Muscle layer of colon (tissue), 2 donors: ENCODE data around the gene LLCFC1.

Experiments used
- H3K27ac ChIP-seq: one replicate; pipeline ENCODE4 v1.7.0; 2013; ENCODE audit warnings: low read depth, mild to moderate bottlenecking, low read length, moderate library complexity
- H3K27me3 ChIP-seq, 2 donors: one replicate each; pipeline ENCODE4 v1.7.0; 2013; ENCODE audit warnings: low read length in 2 of 2, mild to moderate bottlenecking in 2 of 2; ENCODE audit not compliant: insufficient read depth in 2 of 2, control insufficient read depth in 1 of 2
- H3K36me3 ChIP-seq: one replicate; pipeline ENCODE4 v1.7.0; 2013; ENCODE audit warnings: mild to moderate bottlenecking, low read length; ENCODE audit not compliant: insufficient read depth
- H3K4me1 ChIP-seq: one replicate; pipeline ENCODE4 v1.7.0; 2013; ENCODE audit warnings: mild to moderate bottlenecking, low read length; ENCODE audit not compliant: insufficient read depth
- H3K4me3 ChIP-seq, 2 donors: one replicate each; pipeline ENCODE4 v1.7.0; 2013; ENCODE audit warnings: low read length in 2 of 2, low read depth in 1 of 2, mild to moderate bottlenecking in 1 of 2, moderate library complexity in 1 of 2
- H3K9ac ChIP-seq: one replicate; pipeline ENCODE4 v1.7.0; 2013; ENCODE audit warnings: low read length
- H3K9me3 ChIP-seq: one replicate; pipeline ENCODE4 v1.7.0; 2013; ENCODE audit warnings: mild to moderate bottlenecking, low read length
- donor health status: abdominal sarcoma.
- donor health status: Adenocarcinoma of cecum.

The LLCFC1 gene

GRCh38 chr7:142948603-142949002 lies 9.3 kb downstream of the LLCFC1 start:
- no peaks in the 10 kb centered on the region for H3K27me3 ChIP-seq
- no peak overlapping the region for H3K4me3 ChIP-seq
- H3K9me3 ChIP-seq = no peaks in the 10 kb centered on the region
- H3K36me3 ChIP-seq = no peaks in the 10 kb centered on the region
- H3K9ac ChIP-seq = no peak overlapping the region
- no peaks in the 10 kb centered on the region for H3K4me1 ChIP-seq
- H3K27ac ChIP-seq = no peak overlapping the region

DNA sequence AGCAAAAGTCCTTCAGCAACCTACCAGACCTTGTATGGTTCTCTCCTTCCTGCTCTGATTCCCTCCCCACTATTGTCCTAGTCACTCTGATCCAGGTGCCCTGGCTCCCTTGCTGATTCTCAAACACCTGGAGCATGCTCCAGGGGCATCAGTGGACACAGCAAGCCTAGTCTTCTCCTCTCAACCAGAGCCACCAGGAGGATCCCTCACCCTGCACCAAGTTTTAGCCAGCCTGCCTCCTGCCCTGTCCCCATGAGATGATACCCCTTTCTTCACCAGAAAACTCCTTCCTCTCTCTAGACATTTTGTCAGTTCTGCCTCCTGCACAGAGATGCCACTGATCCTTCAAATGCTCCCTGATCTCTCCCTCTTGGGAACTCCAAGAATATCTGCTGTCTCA lies 11.0 kb downstream of the LLCFC1 start:
- Histone ChIP-seq H3K27ac (no peak overlapping the region), H3K36me3 (no peaks in the 10 kb centered on the region), H3K9ac (no peak overlapping the region), H3K4me1 (no peaks in the 10 kb centered on the region), H3K27me3 (no peaks in the 10 kb centered on the region), H3K9me3 (no peaks in the 10 kb centered on the region), H3K4me3 (no peak overlapping the region)

DNA sequence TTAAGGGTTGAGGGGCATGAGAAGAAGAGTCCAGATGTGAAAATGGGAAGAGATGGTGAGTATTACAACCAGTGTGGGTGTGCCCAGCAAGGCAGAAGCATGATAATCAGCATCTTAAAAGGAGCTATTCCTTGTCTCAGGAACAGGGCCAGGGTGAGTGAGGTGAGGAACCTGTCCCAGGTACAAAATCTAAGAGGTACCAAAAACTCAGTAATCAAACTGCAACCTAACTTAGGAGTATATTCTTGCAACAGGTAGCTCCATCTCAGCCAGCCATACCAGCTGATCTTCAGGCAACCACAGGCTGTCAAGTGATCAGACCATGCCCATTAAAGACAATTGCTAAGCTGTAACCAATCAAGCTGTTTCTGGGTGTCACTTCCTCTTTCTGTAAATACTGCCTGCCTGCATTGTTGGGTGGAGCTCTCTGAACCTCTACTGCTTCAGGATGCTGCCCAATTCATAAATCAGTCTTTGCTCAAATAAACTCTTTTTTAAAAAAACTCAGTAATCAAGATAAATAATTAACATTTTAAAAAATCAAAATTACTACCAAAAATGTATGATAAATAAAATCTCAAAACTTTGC lies 15.5 kb downstream of the LLCFC1 start:
- Histone ChIP-seq H3K9me3 (no peaks in the 10 kb centered on the region), H3K9ac (no peak overlapping the region), H3K36me3 (no peaks in the 10 kb centered on the region), H3K27me3 (no peaks in the 10 kb centered on the region), H3K4me1 (no peaks in the 10 kb centered on the region), H3K4me3 (no peak overlapping the region), H3K27ac (no peak overlapping the region)

GRCh38 chr7:142956951-142957623 lies 17.8 kb downstream of the LLCFC1 start:
- H3K36me3 ChIP-seq = no peaks in the 10 kb centered on the region
- no peak overlapping the region for H3K9ac ChIP-seq
- no peak overlapping the region for H3K4me3 ChIP-seq
- H3K4me1 ChIP-seq = no peaks in the 10 kb centered on the region
- H3K27me3 ChIP-seq = peaks cover 0 to 3% of the 10 kb centered on the region in 2 donors
- H3K27ac ChIP-seq = no peak overlapping the region
- H3K9me3 ChIP-seq = no peaks in the 10 kb centered on the region

DNA sequence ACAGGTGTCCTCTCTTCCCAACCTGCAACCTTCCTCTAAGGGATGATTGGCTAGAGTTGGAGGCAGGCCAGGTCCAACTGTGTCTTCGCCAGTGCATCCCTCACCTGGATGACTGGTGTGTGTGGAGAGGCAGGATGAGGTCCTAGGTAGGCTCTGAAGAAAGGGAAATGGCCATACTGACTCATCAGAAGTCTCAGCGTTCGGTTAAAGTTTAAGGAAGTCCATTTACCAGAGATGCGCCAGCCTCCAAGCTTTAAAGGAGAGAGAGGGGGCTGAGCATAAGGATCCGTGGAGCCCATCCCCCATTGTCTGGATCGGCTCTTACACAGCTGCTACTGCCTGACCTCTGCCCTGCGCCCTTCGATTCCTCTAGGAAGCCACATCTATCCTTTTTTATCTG lies 18.4 kb downstream of the LLCFC1 start:
- H3K36me3 ChIP-seq = no peaks in the 10 kb centered on the region
- H3K27me3 ChIP-seq = peaks cover 0 to 3% of the 10 kb centered on the region in 2 donors
- no peaks in the 10 kb centered on the region for H3K4me1 ChIP-seq
- H3K9me3 ChIP-seq = no peaks in the 10 kb centered on the region
- H3K27ac ChIP-seq = no peak overlapping the region
- H3K9ac ChIP-seq = no peak overlapping the region
- no peak overlapping the region for H3K4me3 ChIP-seq

- Histone ChIP-seq H3K36me3 (no peaks in the 10 kb centered on the region), H3K27ac (no peak overlapping the region), H3K9me3 (no peaks in the 10 kb centered on the region), H3K4me1 (no peaks in the 10 kb centered on the region), H3K4me3 (no peak overlapping the region), H3K9ac (no peak overlapping the region), H3K27me3 (peaks cover 0 to 3% of the 10 kb centered on the region in 2 donors)
Measured at GRCh38 chr7:142959202-142959601, 19.9 kb downstream of the LLCFC1 start.

- no peaks in the 10 kb centered on the region for H3K36me3 ChIP-seq
- H3K27ac ChIP-seq = no peak overlapping the region
- H3K4me1 ChIP-seq = no peaks in the 10 kb centered on the region
- H3K9me3 ChIP-seq = no peaks in the 10 kb centered on the region
- peaks cover 0 to 3% of the 10 kb centered on the region in 2 donors for H3K27me3 ChIP-seq
- H3K9ac ChIP-seq = no peak overlapping the region
- H3K4me3 ChIP-seq = no peak overlapping the region
Measured at GRCh38 chr7:142960955-142961512, 21.8 kb downstream of the LLCFC1 start.

GRCh38 chr7:142961595-142961972 lies 22.3 kb downstream of the LLCFC1 start:
- no peak overlapping the region for H3K27ac ChIP-seq
- no peak overlapping the region for H3K9ac ChIP-seq
- H3K9me3 ChIP-seq = no peaks in the 10 kb centered on the region
- H3K4me3 ChIP-seq = no peak overlapping the region
- no peaks in the 10 kb centered on the region for H3K36me3 ChIP-seq
- H3K4me1 ChIP-seq = no peaks in the 10 kb centered on the region
- H3K27me3 ChIP-seq = peaks cover 0 to 3% of the 10 kb centered on the region in 2 donors

- Histone ChIP-seq H3K9me3 (no peaks in the 10 kb centered on the region), H3K27ac (no peak within 1 kb of the TSS), H3K4me3 (no peak within 1 kb of the TSS), H3K27me3 (peaks cover 0 to 3% of the 10 kb centered on the region in 2 donors), H3K36me3 (no peaks in the 10 kb centered on the region), H3K4me1 (no peaks in the 10 kb centered on the region), H3K9ac (no peak within 1 kb of the TSS)
Measured at GRCh38 chr7:142961973-142962926, 23.0 kb downstream of the LLCFC1 start, which contains the start of gene KEL. Gene KEL (minus strand): TSS chr7:142962363. CDS start chr7:142962206, 157 bp downstream.

- H3K4me3 ChIP-seq = no peak overlapping the region
- H3K9me3 ChIP-seq = no peaks in the 10 kb centered on the region
- peaks cover 0 to 3% of the 10 kb centered on the region in 2 donors for H3K27me3 ChIP-seq
- no peak overlapping the region for H3K27ac ChIP-seq
- H3K9ac ChIP-seq = no peak overlapping the region
- no peaks in the 10 kb centered on the region for H3K36me3 ChIP-seq
- H3K4me1 ChIP-seq = no peaks in the 10 kb centered on the region
Measured at GRCh38 chr7:142962991-142963390, 23.7 kb downstream of the LLCFC1 start.

GRCh38 chr7:142963993-142964392 lies 24.7 kb downstream of the LLCFC1 start:
- no peak overlapping the region for H3K27ac ChIP-seq
- H3K4me3 ChIP-seq = no peak overlapping the region
- H3K4me1 ChIP-seq = no peaks in the 10 kb centered on the region

More at GRCh38 chr7:142963993-142964392, 24.7 kb downstream of the LLCFC1 start:
- H3K9me3 ChIP-seq = no peaks in the 10 kb centered on the region
- no peaks in the 10 kb centered on the region for H3K36me3 ChIP-seq
- H3K27me3 ChIP-seq = peaks cover 0 to 3% of the 10 kb centered on the region in 2 donors
- no peak overlapping the region for H3K9ac ChIP-seq
